Adipocyte (in vitro differentiated cells): ENCODE measurements around the gene PSMB2.
"Not testable (repeated sequence)": the region's sequence is repeated elsewhere in the genome, so short reads cannot be mapped to it uniquely, and the experiment has no call there.

Source experiments
- DNase-seq: peaks from one replicate; pipeline ENCODE4 v3.0.0-alpha.2; 2015; ENCODE audit warnings: low read depth
- H3K27me3 ChIP-seq: replicated peaks from 2 replicates; pipeline ENCODE4 v1.7.0; 2013; ENCODE audit warnings: mild to moderate bottlenecking, low read length, moderate library complexity; ENCODE audit not compliant: control insufficient read depth, insufficient read depth
- H3K36me3 ChIP-seq: 2 replicates; pipeline ENCODE4 v1.7.0; 2013; ENCODE audit warnings: low read length, mild to moderate bottlenecking, moderate library complexity; ENCODE audit not compliant: control insufficient read depth, insufficient read depth, severe bottlenecking
- H3K4me1 ChIP-seq: 2 replicates; pipeline ENCODE4 v1.7.0; 2013; ENCODE audit warnings: mild to moderate bottlenecking, low read length, moderate library complexity; ENCODE audit not compliant: control insufficient read depth, insufficient read depth
- H3K4me3 ChIP-seq: 2 replicates; pipeline ENCODE4 v1.7.0; 2013; ENCODE audit warnings: mild to moderate bottlenecking, low read length, moderate library complexity
- H3K9ac ChIP-seq: 2 replicates; pipeline ENCODE4 v1.7.0; 2013; ENCODE audit warnings: mild to moderate bottlenecking, low read length, moderate library complexity
- H3K9me3 ChIP-seq: 2 replicates; pipeline ENCODE4 v1.7.0; 2013; ENCODE audit warnings: mild to moderate bottlenecking, low read length, moderate library complexity; ENCODE audit not compliant: control insufficient read depth

PSMB2 gene

GRCh38 chr1:35641233-35641866 lies at the start of gene PSMB2:
Gene PSMB2 (minus strand): TSS chr1:35641526. CDS start chr1:35641432, 94 bp downstream.
- peaks cover 8% of the 10 kb centered on the region for H3K27me3 ChIP-seq

GRCh38 chr1:35691080-35691479 lies 49.8 kb upstream of the PSMB2 start:
- Histone ChIP-seq H3K36me3 (no peaks in the 10 kb centered on the region), H3K4me3 (no peak overlapping the region), H3K9ac (no peak overlapping the region), H3K9me3 (no peaks in the 10 kb centered on the region), H3K27me3 (peaks cover 21% of the 10 kb centered on the region), H3K4me1 (no peaks in the 10 kb centered on the region)
- no peak for DNase-seq

More at GRCh38 chr1:35641233-35641866, at the start of gene PSMB2:
- Histone ChIP-seq H3K36me3 (no peaks in the 10 kb centered on the region), H3K9ac (peak within 1 kb of the TSS; percentile 98), H3K4me3 (peak within 1 kb of the TSS; percentile 96), H3K4me1 (peaks cover 35% of the 10 kb centered on the region), H3K9me3 (no peaks in the 10 kb centered on the region)
- DNase-seq = peak; percentile 98

- not testable (repeated sequence) for H3K4me3 ChIP-seq, H3K9me3 ChIP-seq, H3K36me3 ChIP-seq, H3K9ac ChIP-seq, H3K4me1 ChIP-seq, DNase-seq
- peaks cover 26% of the 10 kb centered on the region for H3K27me3 ChIP-seq
Measured at GRCh38 chr1:35690103-35690502, 48.8 kb upstream of the PSMB2 start.

- H3K4me1 ChIP-seq = no peaks in the 10 kb centered on the region
- no peaks in the 10 kb centered on the region for H3K9me3 ChIP-seq
- peaks cover 44% of the 10 kb centered on the region for H3K27me3 ChIP-seq
- no peak for DNase-seq
- no peak overlapping the region for H3K9ac ChIP-seq
- no peak overlapping the region for H3K4me3 ChIP-seq
- H3K36me3 ChIP-seq = no peaks in the 10 kb centered on the region
Measured at GRCh38 chr1:35688161-35688560, 46.8 kb upstream of the PSMB2 start.

GRCh38 chr1:35683012-35683411 lies 41.7 kb upstream of the PSMB2 start:
- no peaks in the 10 kb centered on the region for H3K4me1 ChIP-seq
- no peaks in the 10 kb centered on the region for H3K9me3 ChIP-seq
- no peak overlapping the region for H3K9ac ChIP-seq
- H3K36me3 ChIP-seq = no peaks in the 10 kb centered on the region
- H3K4me3 ChIP-seq = no peak overlapping the region
- DNase-seq = no peak
- H3K27me3 ChIP-seq = peaks cover 46% of the 10 kb centered on the region

- Histone ChIP-seq H3K27me3 (peaks cover 43% of the 10 kb centered on the region), H3K4me3 (no peak overlapping the region), H3K4me1 (no peaks in the 10 kb centered on the region), H3K36me3 (no peaks in the 10 kb centered on the region), H3K9ac (no peak overlapping the region), H3K9me3 (no peaks in the 10 kb centered on the region)
- no peak for DNase-seq
Measured at GRCh38 chr1:35680271-35680670, 38.9 kb upstream of the PSMB2 start.

GRCh38 chr1:35675773-35676172 lies 34.4 kb upstream of the PSMB2 start:
- DNase-seq = no peak
- Histone ChIP-seq H3K9ac (no peak overlapping the region), H3K36me3 (no peaks in the 10 kb centered on the region), H3K27me3 (peaks cover 35% of the 10 kb centered on the region), H3K4me1 (no peaks in the 10 kb centered on the region), H3K9me3 (no peaks in the 10 kb centered on the region), H3K4me3 (no peak overlapping the region)

GRCh38 chr1:35674111-35674510 lies 32.8 kb upstream of the PSMB2 start:
- DNase-seq = no peak
- Histone ChIP-seq H3K27me3 (peaks cover 34% of the 10 kb centered on the region), H3K4me1 (no peaks in the 10 kb centered on the region), H3K36me3 (no peaks in the 10 kb centered on the region), H3K4me3 (no peak overlapping the region), H3K9me3 (no peaks in the 10 kb centered on the region), H3K9ac (no peak overlapping the region)

GRCh38 chr1:35672116-35672515 lies 30.8 kb upstream of the PSMB2 start:
- Histone ChIP-seq H3K4me1 (no peaks in the 10 kb centered on the region), H3K9me3 (no peaks in the 10 kb centered on the region), H3K36me3 (no peaks in the 10 kb centered on the region), H3K4me3 (no peak overlapping the region), H3K27me3 (peaks cover 33% of the 10 kb centered on the region), H3K9ac (no peak overlapping the region)
- no peak for DNase-seq

- no peak overlapping the region for H3K9ac ChIP-seq
- H3K9me3 ChIP-seq = no peaks in the 10 kb centered on the region
- H3K27me3 ChIP-seq = peaks cover 34% of the 10 kb centered on the region
- H3K36me3 ChIP-seq = no peaks in the 10 kb centered on the region
- DNase-seq = no peak
- no peak overlapping the region for H3K4me3 ChIP-seq
- no peaks in the 10 kb centered on the region for H3K4me1 ChIP-seq
Measured at GRCh38 chr1:35668506-35668905, 27.2 kb upstream of the PSMB2 start.

- Histone ChIP-seq H3K36me3 (no peaks in the 10 kb centered on the region), H3K4me1 (no peaks in the 10 kb centered on the region), H3K27me3 (peaks cover 24% of the 10 kb centered on the region), H3K9me3 (no peaks in the 10 kb centered on the region), H3K4me3 (no peak overlapping the region), H3K9ac (no peak overlapping the region)
- no peak for DNase-seq
Measured at GRCh38 chr1:35666916-35667315, 25.6 kb upstream of the PSMB2 start.

- H3K9me3 ChIP-seq = no peaks in the 10 kb centered on the region
- no peak for DNase-seq
- H3K4me1 ChIP-seq = no peaks in the 10 kb centered on the region
- no peak overlapping the region for H3K9ac ChIP-seq
- peaks cover 24% of the 10 kb centered on the region for H3K27me3 ChIP-seq
- H3K4me3 ChIP-seq = no peak overlapping the region
- no peaks in the 10 kb centered on the region for H3K36me3 ChIP-seq
Measured at GRCh38 chr1:35666216-35666615, 24.9 kb upstream of the PSMB2 start.
